Measurements from ENCODE around the gene FAM78B.

Gene FAM78B

DNA sequence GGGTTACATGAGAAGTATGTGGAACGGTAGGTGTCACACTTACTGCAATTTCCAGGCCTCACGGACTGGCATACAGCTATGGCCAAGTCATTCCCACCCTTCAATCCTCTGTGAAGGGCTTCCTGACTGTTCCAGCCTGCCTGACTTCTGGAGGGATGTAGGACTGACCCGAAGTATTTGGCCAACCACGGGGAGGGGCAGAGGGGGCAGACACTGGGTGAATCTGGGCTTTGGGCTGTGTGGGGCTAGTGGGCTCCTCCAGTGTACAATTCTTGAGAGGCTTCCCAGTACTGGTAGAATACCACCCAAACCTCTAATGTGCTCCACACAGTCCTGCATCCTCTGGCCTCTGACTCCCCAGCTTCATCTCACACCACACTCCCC is 78.2 kb downstream of the FAM78B start:
- H3K4me3 ChIP-seq (ENCODE audit: low read length): no peak overlapping the region
- TF ChIP-seq, protein P1, sequence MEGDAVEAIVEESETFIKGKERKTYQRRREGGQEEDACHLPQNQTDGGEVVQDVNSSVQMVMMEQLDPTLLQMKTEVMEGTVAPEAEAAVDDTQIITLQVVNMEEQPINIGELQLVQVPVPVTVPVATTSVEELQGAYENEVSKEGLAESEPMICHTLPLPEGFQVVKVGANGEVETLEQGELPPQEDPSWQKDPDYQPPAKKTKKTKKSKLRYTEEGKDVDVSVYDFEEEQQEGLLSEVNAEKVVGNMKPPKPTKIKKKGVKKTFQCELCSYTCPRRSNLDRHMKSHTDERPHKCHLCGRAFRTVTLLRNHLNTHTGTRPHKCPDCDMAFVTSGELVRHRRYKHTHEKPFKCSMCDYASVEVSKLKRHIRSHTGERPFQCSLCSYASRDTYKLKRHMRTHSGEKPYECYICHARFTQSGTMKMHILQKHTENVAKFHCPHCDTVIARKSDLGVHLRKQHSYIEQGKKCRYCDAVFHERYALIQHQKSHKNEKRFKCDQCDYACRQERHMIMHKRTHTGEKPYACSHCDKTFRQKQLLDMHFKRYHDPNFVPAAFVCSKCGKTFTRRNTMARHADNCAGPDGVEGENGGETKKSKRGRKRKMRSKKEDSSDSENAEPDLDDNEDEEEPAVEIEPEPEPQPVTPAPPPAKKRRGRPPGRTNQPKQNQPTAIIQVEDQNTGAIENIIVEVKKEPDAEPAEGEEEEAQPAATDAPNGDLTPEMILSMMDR (IDR thresholded peaks at IDR 0.05; ENCODE audit: insufficient read depth, low read depth, low read length, missing control alignments): no peak
- DNase-seq (ENCODE audit: low read depth): no peak

- no peak for DNase-seq (ENCODE audit: low read depth)
- TF ChIP-seq, protein P1 (IDR thresholded peaks at IDR 0.05; ENCODE audit: insufficient read depth, low read depth, low read length, missing control alignments): no peak
- H3K4me3 ChIP-seq (ENCODE audit: low read length): no peak overlapping the region
Measured at GRCh38 chr1:166087734-166088571, 78.8 kb downstream of the FAM78B start.

- DNase-seq (ENCODE audit: low read depth): no peak
- H3K4me3 ChIP-seq (ENCODE audit: low read length): no peak overlapping the region
- TF ChIP-seq, protein P1 (IDR thresholded peaks at IDR 0.05; ENCODE audit: insufficient read depth, low read depth, low read length, missing control alignments): no peak
Measured at GRCh38 chr1:166086113-166086883, 80.5 kb downstream of the FAM78B start.

GRCh38 chr1:166084613-166085012 is 82.2 kb downstream of the FAM78B start:
- no peak overlapping the region for H3K4me3 ChIP-seq (ENCODE audit: low read length)
- DNase-seq (ENCODE audit: low read depth): no peak
- TF ChIP-seq, protein P1 (IDR thresholded peaks at IDR 0.05; ENCODE audit: insufficient read depth, low read depth, low read length, missing control alignments): no peak

- TF ChIP-seq, protein P1 (IDR thresholded peaks at IDR 0.05; ENCODE audit: insufficient read depth, low read depth, low read length, missing control alignments): no peak
- no peak for DNase-seq (ENCODE audit: low read depth)
- H3K4me3 ChIP-seq (ENCODE audit: low read length): no peak overlapping the region
Measured at GRCh38 chr1:166083887-166084286, 82.9 kb downstream of the FAM78B start.

GRCh38 chr1:166082601-166083000 is 84.2 kb downstream of the FAM78B start:
- TF ChIP-seq, protein P1 (IDR thresholded peaks at IDR 0.05; ENCODE audit: insufficient read depth, low read depth, low read length, missing control alignments): no peak
- DNase-seq (ENCODE audit: low read depth): no peak

More at GRCh38 chr1:166082601-166083000, 84.2 kb downstream of the FAM78B start:
- no peak overlapping the region for H3K4me3 ChIP-seq (ENCODE audit: low read length)

Data from epithelial cell of esophagus (primary cell).